H1 (cell line): ENCODE measurements around the gene GTSE1. TPM values are rescaled to one million over a fixed set of nuclear protein-coding genes. Genes with fewer than 3 reads are reported as not detected.

Experiments
- CTCF ChIA-PET: fragments of 300-600 bp; sonication (Branson Sonifier 250); formaldehyde crosslinking; loops from one replicate; lab custom pipeline; 2021; ENCODE audit not compliant: partially characterized antibody; lab: Charles Lee
- POLR2A ChIA-PET: fragments of 300-600 bp; sonication (Branson Sonifier 250); formaldehyde crosslinking; loops from one replicate; lab custom pipeline; 2021; ENCODE audit warnings: inconsistent platforms; ENCODE audit not compliant: partially characterized antibody; lab: Charles Lee
- DNase-seq, 2 experiments: peaks; one replicate each; pipeline versions ENCODE4 v3.0.0 to v3.0.0-alpha.2; 2010 to 2022; ENCODE audit warnings: low spot score in 2 of 2, low read depth in 1 of 2, mixed read lengths in 1 of 2
- FAIRE-seq: peaks from 2 replicates; lab custom pipeline; 2011; peaks lifted over from hg19 to GRCh38; lab: Jason Lieb, UNC
- H2AFZ ChIP-seq: 2 replicates; pipeline ENCODE4 v1.8.1; 2012; ENCODE audit warnings: low read length, inconsistent platforms
- H2AK5ac ChIP-seq: 2 replicates; pipeline ENCODE4 v1.6.1; 2013; ENCODE audit warnings: low read depth, low read length
- H2BK120ac ChIP-seq: replicated peaks from 2 replicates; pipeline ENCODE3; 2013; ENCODE audit warnings: low read depth, low read length, inconsistent platforms
- H2BK12ac ChIP-seq: 2 replicates; pipeline ENCODE4 v1.6.1; 2013; ENCODE audit warnings: low read depth, low read length
- H2BK15ac ChIP-seq: 2 replicates; pipeline ENCODE4 v1.6.1; 2013; ENCODE audit warnings: low read length
- H2BK20ac ChIP-seq: 2 replicates; pipeline ENCODE4 v1.6.1; 2013; ENCODE audit warnings: low read length
- H2BK5ac ChIP-seq: 2 replicates; pipeline ENCODE4 v1.6.1; 2013; ENCODE audit warnings: low read depth, low read length
- H3K14ac ChIP-seq: 2 replicates; pipeline ENCODE4 v1.6.1; 2013; ENCODE audit warnings: inconsistent platforms; ENCODE audit not compliant: insufficient read length
- H3K18ac ChIP-seq: 2 replicates; pipeline ENCODE4 v1.6.1; 2013; ENCODE audit warnings: low read length; ENCODE audit errors: extremely low read depth
- H3K23ac ChIP-seq: 2 replicates; pipeline ENCODE4 v1.6.1; 2013; ENCODE audit warnings: inconsistent platforms; ENCODE audit not compliant: insufficient read length
- H3K23me2 ChIP-seq: 2 replicates; pipeline ENCODE4 v1.6.1; 2013; ENCODE audit warnings: low read depth, low read length
- H3K27ac ChIP-seq: 2 replicates; pipeline ENCODE4 v1.6.1; 2011; ENCODE audit warnings: low read depth, low read length, inconsistent platforms
- H3K27me3 ChIP-seq, 4 experiments: replicated peaks in 1 of 4; 1 replicate in 1 of 4; 2 replicates in 3 of 4; pipeline versions ENCODE4 v1.6.1 to v1.8.1; 2011 to 2013; ENCODE audit warnings: low read length in 3 of 4, mild to moderate bottlenecking in 3 of 4, inconsistent platforms in 2 of 4, mixed read lengths in 2 of 4, moderate library complexity in 1 of 4; ENCODE audit not compliant: control insufficient read depth in 3 of 4, insufficient read depth in 3 of 4; ENCODE audit errors: extremely low read depth in 1 of 4
- H3K36me3 ChIP-seq, 4 experiments: 2 replicates each; pipeline versions ENCODE4 v1.6.1 to v1.8.1; 2011 to 2013; ENCODE audit warnings: mild to moderate bottlenecking in 4 of 4, low read length in 3 of 4, moderate library complexity in 2 of 4, control low read depth in 1 of 4, inconsistent platforms in 1 of 4; ENCODE audit not compliant: insufficient read depth in 4 of 4, control insufficient read depth in 2 of 4
- H3K4ac ChIP-seq: replicated peaks from 2 replicates; pipeline ENCODE3; 2013; ENCODE audit warnings: low read length, low read depth, mixed read lengths, inconsistent platforms; ENCODE audit not compliant: insufficient read length
- H3K4me1 ChIP-seq, 4 experiments: replicated peaks in 1 of 4; 1 replicate in 1 of 4; 2 replicates in 3 of 4; pipeline versions ENCODE4 v1.6.1 to v1.8.1; 2011 to 2013; ENCODE audit warnings: low read length in 3 of 4, inconsistent platforms in 2 of 4, mixed read lengths in 1 of 4; ENCODE audit not compliant: insufficient read depth in 4 of 4, control insufficient read depth in 3 of 4
- H3K4me2 ChIP-seq, 2 experiments: 2 replicates each; pipeline versions ENCODE4 v1.6.1 to v1.8.1; 2011 to 2013; ENCODE audit warnings: low read depth in 2 of 2, low read length in 2 of 2, control low read depth in 1 of 2, inconsistent platforms in 1 of 2, mild to moderate bottlenecking in 1 of 2; ENCODE audit not compliant: insufficient read depth in 1 of 2
- H3K4me3 ChIP-seq, 4 experiments: fragments of 200-600, 300-600 bp in 1 of 4; sonication (generic), shearing (Covaris generic), sonication (Bioruptor Twin) in 1 of 4; 2 replicates each; pipeline versions ENCODE4 v1.5.1 to v1.8.1; 2011 to 2016; ENCODE audit warnings: low read length in 4 of 4, low read depth in 3 of 4, control low read depth in 2 of 4, inconsistent platforms in 2 of 4, mild to moderate bottlenecking in 2 of 4, mixed read lengths in 1 of 4, moderate library complexity in 1 of 4; ENCODE audit not compliant: insufficient read depth in 2 of 4; ENCODE audit errors: extremely low read depth in 1 of 4
- H3K56ac ChIP-seq: replicated peaks from 2 replicates; pipeline ENCODE3; 2013; ENCODE audit warnings: low read depth, mild to moderate bottlenecking, mixed read lengths, low read length, inconsistent platforms; ENCODE audit not compliant: insufficient read length
- H3K79me1 ChIP-seq: 2 replicates; pipeline ENCODE4 v1.6.1; 2013; ENCODE audit warnings: low read depth, low read length, control low read depth
- H3K79me2 ChIP-seq, 2 experiments: 2 replicates each; pipeline versions ENCODE4 v1.6.1 to v1.8.1; 2012 to 2013; ENCODE audit warnings: low read length in 2 of 2, mild to moderate bottlenecking in 2 of 2, inconsistent platforms in 1 of 2; ENCODE audit not compliant: insufficient read depth in 2 of 2, control insufficient read depth in 1 of 2
- H3K9ac ChIP-seq, 4 experiments: replicated peaks in 1 of 4; 1 replicate in 1 of 4; 2 replicates in 3 of 4; pipeline versions ENCODE4 v1.6.1 to v1.8.1; 2011 to 2013; ENCODE audit warnings: low read depth in 3 of 4, low read length in 3 of 4, control low read depth in 2 of 4, mild to moderate bottlenecking in 2 of 4, moderate library complexity in 2 of 4, inconsistent platforms in 1 of 4; ENCODE audit errors: extremely low read depth in 1 of 4
- H3K9me3 ChIP-seq, 2 experiments: 2 replicates each; pipeline versions ENCODE4 v1.6.1 to v1.8.1; 2012 to 2013; ENCODE audit warnings: mild to moderate bottlenecking in 2 of 2, moderate library complexity in 2 of 2, control low read depth in 1 of 2, inconsistent platforms in 1 of 2, low read depth in 1 of 2, low read length in 1 of 2, mixed read lengths in 1 of 2; ENCODE audit not compliant: insufficient read depth in 2 of 2
- H4K20me1 ChIP-seq, 2 experiments: replicated peaks in 1 of 2; 2 replicates each; pipeline versions ENCODE3 to v1.8.1; 2011 to 2013; ENCODE audit warnings: inconsistent platforms in 2 of 2, low read length in 2 of 2, mild to moderate bottlenecking in 1 of 2; ENCODE audit not compliant: insufficient read depth in 2 of 2, control insufficient read depth in 1 of 2
- H4K5ac ChIP-seq: 2 replicates; pipeline ENCODE4 v1.6.1; 2013; ENCODE audit warnings: low read length, low read depth, mixed read lengths, inconsistent platforms; ENCODE audit not compliant: insufficient read length
- H4K8ac ChIP-seq: 2 replicates; pipeline ENCODE4 v1.8.0; 2013; ENCODE audit warnings: mild to moderate bottlenecking, moderate library complexity, low read length, inconsistent platforms; ENCODE audit not compliant: insufficient read depth; ENCODE audit errors: extremely low read depth
- H4K91ac ChIP-seq: replicated peaks from 2 replicates; pipeline ENCODE3; 2013; ENCODE audit warnings: low read length, mixed read lengths, inconsistent platforms; ENCODE audit not compliant: insufficient read length
- CEBPB ChIP-seq: IDR thresholded peaks from 2 replicates; pipeline ENCODE4 v1.6.1; 2012; ENCODE audit warnings: low read depth, low read length
- CREB1 ChIP-seq: IDR thresholded peaks from 2 replicates; pipeline ENCODE4 v1.6.1; 2012; ENCODE audit warnings: inconsistent platforms
- HDAC6 ChIP-seq: IDR thresholded peaks from one replicate; pipeline ENCODE4 v1.7.1; 2012; ENCODE audit warnings: low read depth, mild to moderate bottlenecking, inconsistent platforms, low read length, moderate library complexity
- JUND ChIP-seq: IDR thresholded peaks from 2 replicates; pipeline ENCODE4 v1.6.1; 2011; ENCODE audit warnings: mild to moderate bottlenecking, improper control_type of control experiment, low read length
- RAD21 ChIP-seq, 2 experiments: IDR thresholded peaks in 1 of 2; conservative IDR thresholded peaks in 1 of 2; 2 replicates each; pipeline ENCODE4 v1.6.1; 2011; ENCODE audit warnings: low read depth in 2 of 2, low read length in 2 of 2, improper control_type of control experiment in 1 of 2, inconsistent platforms in 1 of 2, mild to moderate bottlenecking in 1 of 2, moderate library complexity in 1 of 2
- RBBP5 ChIP-seq: IDR thresholded peaks from 2 replicates; pipeline ENCODE4 v1.7.1; 2012; ENCODE audit warnings: low read depth, mild to moderate bottlenecking, inconsistent platforms, low read length, moderate library complexity, borderline replicate concordance
- SUZ12 ChIP-seq: fragments of 200-600 bp; sonication (generic); IDR thresholded peaks from 2 replicates; pipeline ENCODE4 v1.6.1; 2012; ENCODE audit warnings: mild to moderate bottlenecking, inconsistent platforms, low read length, moderate library complexity, mixed read lengths
- ZNF274 ChIP-seq: IDR thresholded peaks from 2 replicates; pipeline ENCODE4 v1.7.0; 2012; ENCODE audit warnings: low read length, borderline replicate concordance; ENCODE audit errors: extremely low read depth
- WGBS, 2 experiments: shearing (Covaris generic) in 1 of 2; methylation state at CpG; one replicate each; pipeline versions ENCODE4 v1.1.6 to v1.1.7; 2013 to 2015; ENCODE audit warnings: low lambda C conversion rate in 2 of 2, mixed read lengths in 2 of 2, inconsistent platforms in 1 of 2, low coverage in 1 of 2, missing lambda C conversion rate in 1 of 2; ENCODE audit not compliant: insufficient replicate concordance in 2 of 2, insufficient coverage in 1 of 2, insufficient read length in 1 of 2; ENCODE audit errors: extremely low coverage in 1 of 2, missing lambda C conversion rate in 1 of 2; 5-methylcytosine and 5-hydroxymethylcytosine counted together
- polyA plus RNA-seq, 7 experiments: library from polyadenylated mRNA; depleted of rRNA in 3 of 7; stranded (reverse) in 5 of 7; unstranded in 2 of 7; fragments of >200 nt in 5 of 7; fragments of 200-250 nt in 2 of 7; gene quantifications; 1 replicate in 5 of 7; 2 replicates in 1 of 7; 4 replicates in 1 of 7; pipeline versions ENCODE4 v1.2.1 to v1.2.3, GENCODE V29; 2011 to 2013; ENCODE audit warnings: missing spikeins in 2 of 7, mixed read lengths in 2 of 7
- total RNA-seq: library from RNA; stranded (reverse); fragmentation: NEBNext Ultra II Directional; extraction: Animal tissue kit (Norgen Biotek cat#: 25700); gene quantifications from 2 replicates; pipeline ENCODE4 v1.2.1, GENCODE V29; 2021
- TF ChIP-seq, protein P1 (sequence below): IDR thresholded peaks from 2 replicates; pipeline ENCODE4 v1.6.1; 2011; ENCODE audit warnings: low read length, improper control_type of control experiment

Gene GTSE1
- total and polyA plus RNA-seq, 2 of the 8 experiments (the other 6 are each of a cell fraction or from before 2014, with no cell fraction given) = 17.5 to 38.6 TPM

DNA sequence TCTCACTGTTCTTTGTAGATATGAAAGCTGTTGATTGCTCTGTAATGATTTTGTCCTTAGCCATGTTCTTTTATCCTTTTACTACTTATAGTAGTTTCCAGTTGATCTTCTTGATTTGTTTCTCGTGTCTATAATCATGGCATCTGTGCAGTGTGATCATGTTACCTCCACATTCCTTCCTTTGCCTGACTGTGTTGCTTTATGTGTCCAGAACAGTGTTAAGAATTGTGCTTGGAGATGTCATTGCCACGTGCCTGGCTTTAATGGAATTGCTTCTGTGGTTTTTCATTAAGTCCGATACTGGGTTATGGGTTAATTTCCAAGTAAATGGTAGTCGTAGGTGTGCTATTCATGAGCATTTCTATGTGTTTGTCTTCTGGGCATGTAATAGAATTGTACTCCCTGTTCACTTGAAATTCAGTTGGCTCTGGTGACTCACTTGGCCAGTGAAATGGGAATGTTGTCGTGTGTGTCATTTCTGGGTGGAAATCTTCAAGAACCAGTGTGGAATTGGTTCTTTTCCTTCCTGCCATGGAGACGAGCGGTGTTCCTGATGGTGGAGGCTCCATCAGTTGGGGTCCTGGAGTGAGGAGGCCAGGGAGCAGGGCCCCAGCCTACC, 6.8 kb downstream of the GTSE1 start:
- Histone ChIP-seq H3K14ac (no peak overlapping the region), H2BK20ac (no peak overlapping the region), H3K9ac (peak overlapping the region in 1 of 4 experiments; percentile 9; a peak in 1 of 7 replicates), H3K36me3 (peaks cover 8 to 32% (median 18%) of the 10 kb centered on the region in 4 experiments; a peak in 7 of 8 replicates), H2AFZ (no peak overlapping the region), H3K27me3 (no peaks in the 10 kb centered on the region), H3K18ac (no peak overlapping the region), H4K8ac (no peak overlapping the region), H4K20me1 (peaks cover 6% of the 10 kb centered on the region in 2 experiments), H3K23me2 (no peaks in the 10 kb centered on the region), H3K4ac (no peak overlapping the region), H2BK12ac (no peak overlapping the region), H3K23ac (no peak overlapping the region), H3K4me3 (no peak overlapping the region), H2BK120ac (no peak overlapping the region), H3K79me1 (peaks cover 6% of the 10 kb centered on the region), H2AK5ac (no peak overlapping the region), H4K91ac (no peak overlapping the region), H3K9me3 (no peaks in the 10 kb centered on the region), H3K56ac (no peak overlapping the region), H3K27ac (no peak overlapping the region), H3K4me2 (no peak overlapping the region), H2BK15ac (no peak overlapping the region), H2BK5ac (no peak overlapping the region), H3K79me2 (peaks cover 3 to 29% of the 10 kb centered on the region in 2 experiments; a peak in 3 of 4 replicates), H3K4me1 (no peaks in the 10 kb centered on the region), H4K5ac (no peak overlapping the region)
- WGBS, 2 experiments = 95% methylated on average over 7 of the region's 7 CpGs; no CpG with 5 or more reads in 1 of the 2 experiments
- ChIA-PET POLR2A (interaction anchor here (1.2 kb wide), 1 partner anchor 26 kb away, joined by 3 read pairs; no protein-coding TSS in a partner anchor), CTCF (interaction anchor here (0.6 to 2.4 kb wide), 4 partner anchors 10 to 181 kb away, joined by 3 to 7 read pairs (median 3); no protein-coding TSS in a partner anchor)
- no peak for FAIRE-seq
- TF ChIP-seq RAD21 (IDR thresholded peaks at IDR 0.05 in 1 of 2, conservative IDR thresholded peaks at IDR 0.05 in 1 of 2; ENCODE audit: low read depth in 2 of 2, low read length in 2 of 2) (no peak), HDAC6 (no peak), JUND (no peak), CREB1 (no peak), SUZ12 (no peak), ZNF274 (no peak), RBBP5 (no peak), CEBPB (no peak)
- TF ChIP-seq, protein P1, sequence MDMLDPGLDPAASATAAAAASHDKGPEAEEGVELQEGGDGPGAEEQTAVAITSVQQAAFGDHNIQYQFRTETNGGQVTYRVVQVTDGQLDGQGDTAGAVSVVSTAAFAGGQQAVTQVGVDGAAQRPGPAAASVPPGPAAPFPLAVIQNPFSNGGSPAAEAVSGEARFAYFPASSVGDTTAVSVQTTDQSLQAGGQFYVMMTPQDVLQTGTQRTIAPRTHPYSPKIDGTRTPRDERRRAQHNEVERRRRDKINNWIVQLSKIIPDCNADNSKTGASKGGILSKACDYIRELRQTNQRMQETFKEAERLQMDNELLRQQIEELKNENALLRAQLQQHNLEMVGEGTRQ = no peak
- DNase-seq = no peak
